ENCODE data around the gene RABGAP1L.

Gene RABGAP1L

DNA sequence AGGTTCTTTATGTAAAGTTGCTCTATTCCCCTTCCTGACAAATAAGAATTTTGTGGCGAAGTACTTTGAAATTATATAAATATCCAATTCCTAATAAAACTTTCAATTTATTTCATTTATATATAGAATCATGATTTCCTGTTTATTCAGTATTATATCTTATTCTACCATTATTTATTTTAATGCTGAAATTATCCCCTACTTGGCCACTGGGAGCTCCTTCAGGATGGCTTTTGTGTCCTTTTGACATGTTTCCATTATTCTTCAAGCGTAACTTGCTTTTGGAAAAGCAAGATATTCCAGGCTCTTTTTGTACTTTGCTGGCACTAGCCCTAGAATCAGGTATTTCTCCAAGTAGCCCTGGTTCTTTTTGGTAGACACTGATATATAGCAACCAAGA lies 773.3 kb downstream of the RABGAP1L start:
- no peaks in the 10 kb centered on the region for H3K36me3 Mint-ChIP-seq (ENCODE audit: low read depth)
- no peaks in the 10 kb centered on the region for H3K4me1 Mint-ChIP-seq (ENCODE audit: low read depth)
- H3K27ac Mint-ChIP-seq: no peak overlapping the region
- H3K27me3 Mint-ChIP-seq: no peaks in the 10 kb centered on the region
- no peak overlapping the region for H3K4me3 Mint-ChIP-seq
- no peaks in the 10 kb centered on the region for H3K9me3 Mint-ChIP-seq

DNA sequence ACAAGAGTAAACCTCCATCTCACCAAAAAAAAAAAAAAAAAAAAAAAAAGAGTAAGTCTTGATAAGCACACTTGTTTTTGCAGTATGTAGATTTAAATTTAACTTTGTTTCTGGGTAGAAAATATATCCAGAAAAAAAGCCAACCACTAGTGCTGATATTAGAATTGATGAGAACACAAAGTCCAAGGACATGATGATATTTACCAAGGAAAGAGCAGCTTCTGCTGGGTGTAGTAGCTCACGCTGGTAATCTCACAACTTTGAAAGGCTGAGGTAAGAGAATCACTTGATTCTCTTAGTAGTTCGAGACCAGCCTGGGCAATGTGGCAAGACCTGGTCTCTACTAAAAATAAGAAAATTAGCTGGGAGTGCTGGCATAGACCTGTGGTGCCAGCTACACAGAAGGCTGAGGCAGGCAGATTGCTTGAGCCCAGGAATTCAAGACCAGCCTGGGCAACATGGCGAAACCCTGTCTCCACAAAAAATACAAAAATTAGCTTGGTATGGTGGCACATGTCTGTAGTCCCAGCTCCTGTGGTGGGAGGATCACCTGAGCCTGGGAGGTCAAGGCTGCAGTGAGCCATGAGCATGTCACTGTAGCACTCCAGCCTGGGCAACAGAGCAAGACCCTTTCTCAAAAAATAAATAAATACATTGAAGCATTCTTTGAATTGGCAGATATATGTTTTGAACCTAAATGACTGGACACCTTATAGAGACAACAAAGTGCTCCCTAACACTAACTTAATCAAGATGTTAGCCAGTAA lies 776.8 kb downstream of the RABGAP1L start:
- no peaks in the 10 kb centered on the region for H3K36me3 Mint-ChIP-seq (ENCODE audit: low read depth)
- H3K4me1 Mint-ChIP-seq (ENCODE audit: low read depth): peaks cover 15% of the 10 kb centered on the region
- no peak overlapping the region for H3K27ac Mint-ChIP-seq
- no peak overlapping the region for H3K4me3 Mint-ChIP-seq
- no peaks in the 10 kb centered on the region for H3K27me3 Mint-ChIP-seq
- H3K9me3 Mint-ChIP-seq: no peaks in the 10 kb centered on the region

DNA sequence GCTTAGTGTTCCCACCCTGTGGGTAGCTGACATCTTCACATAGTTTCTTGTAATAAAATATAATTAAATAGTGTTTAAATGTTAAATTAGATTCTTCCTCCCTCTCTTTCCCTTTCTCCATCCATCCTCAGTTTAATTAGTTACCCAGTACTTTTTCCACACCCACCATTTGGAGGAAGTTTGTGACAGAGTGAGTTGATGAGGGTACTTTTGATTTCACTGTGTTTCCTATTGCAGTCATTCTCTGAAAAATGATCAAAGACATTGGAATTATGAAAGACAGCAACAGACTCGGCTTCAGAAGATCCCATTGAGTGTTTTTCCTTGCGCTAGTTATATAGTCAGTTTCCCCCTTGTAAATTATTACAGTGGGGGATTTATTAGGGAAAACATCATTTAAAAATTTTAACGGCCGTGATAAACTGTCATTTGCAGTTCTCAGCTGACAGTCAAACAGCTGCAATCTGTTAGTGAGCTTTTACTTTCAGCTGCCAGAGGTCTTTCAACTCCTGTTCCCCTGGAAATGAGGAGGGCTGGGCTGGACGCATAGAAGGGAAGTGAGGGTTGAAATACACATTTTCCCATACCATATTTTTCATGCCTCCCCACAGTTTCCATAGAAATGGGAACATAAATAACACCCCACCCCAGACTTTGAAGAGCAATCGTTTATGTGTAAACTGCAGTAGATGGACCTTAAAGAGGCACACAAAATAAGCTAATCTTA lies 779.1 kb downstream of the RABGAP1L start:
- Mint-ChIP-seq H3K4me1 (ENCODE audit: low read depth) (peaks cover 15% of the 10 kb centered on the region), H3K27me3 (no peaks in the 10 kb centered on the region), H3K36me3 (ENCODE audit: low read depth) (no peaks in the 10 kb centered on the region), H3K9me3 (no peaks in the 10 kb centered on the region), H3K4me3 (peak overlapping the region; percentile 11), H3K27ac (peak overlapping the region; percentile 77)

DNA sequence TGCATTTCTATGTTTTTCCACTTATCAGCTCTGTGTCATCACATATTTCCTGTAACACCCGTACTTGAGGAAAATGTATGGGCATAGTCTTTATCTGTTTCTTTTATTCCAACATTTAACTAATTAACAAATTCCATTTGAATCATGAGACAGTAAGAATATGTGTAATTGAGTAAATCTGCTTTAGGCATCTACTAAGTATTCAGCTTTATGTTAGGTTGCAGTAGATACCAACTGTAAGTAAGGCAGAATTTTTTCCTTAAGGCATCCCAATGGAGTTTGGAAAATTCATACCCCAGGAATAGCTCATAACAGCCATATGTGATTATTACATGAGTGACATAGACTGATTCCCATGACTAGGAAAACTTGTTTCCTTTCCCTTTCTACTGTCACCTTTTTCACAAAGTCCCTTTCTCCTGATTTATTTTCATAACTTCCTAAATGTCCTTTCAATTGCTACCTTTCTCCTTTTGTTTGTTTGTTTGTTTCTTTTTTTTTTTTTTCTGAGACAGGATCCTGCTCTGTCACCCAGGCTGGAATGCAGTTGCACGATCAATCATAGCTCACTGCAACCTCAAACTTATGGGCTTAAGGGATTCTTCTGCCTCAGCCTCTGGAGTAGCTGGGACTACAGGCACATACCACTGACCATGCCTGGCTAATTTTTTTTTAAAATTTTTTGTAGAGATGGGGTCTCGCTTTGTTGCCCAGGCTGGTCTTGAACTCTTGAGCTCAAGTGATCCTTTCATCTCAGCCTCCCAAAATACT lies 780.6 kb downstream of the RABGAP1L start:
- Mint-ChIP-seq H3K9me3 (no peaks in the 10 kb centered on the region), H3K4me3 (no peak overlapping the region), H3K4me1 (ENCODE audit: low read depth) (peaks cover 15% of the 10 kb centered on the region), H3K27me3 (no peaks in the 10 kb centered on the region), H3K36me3 (ENCODE audit: low read depth) (no peaks in the 10 kb centered on the region), H3K27ac (no peak overlapping the region)

DNA sequence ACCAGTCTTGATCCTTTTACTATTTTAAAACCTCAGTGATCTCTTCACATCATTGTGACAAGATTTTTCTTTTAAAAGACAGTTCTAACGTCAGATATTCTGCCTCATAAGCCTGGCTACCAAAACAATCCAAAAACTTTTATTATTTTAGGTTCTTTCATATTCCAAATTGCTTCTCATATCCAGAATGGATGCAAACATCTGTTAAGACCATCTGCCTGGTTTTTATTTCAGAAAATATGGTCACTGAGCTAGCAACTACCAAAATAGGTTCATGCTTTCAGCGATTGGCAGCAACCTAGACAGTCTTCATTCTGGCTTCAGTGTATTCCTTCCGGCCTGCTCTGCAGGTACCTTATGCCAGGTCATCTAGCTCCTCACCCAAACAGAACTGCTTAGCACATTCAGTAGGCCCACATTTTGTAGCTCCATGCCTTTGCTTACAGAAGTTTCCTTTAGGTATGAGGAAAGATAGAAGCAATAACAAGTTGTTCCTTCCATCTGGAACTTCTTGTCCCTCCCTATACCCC lies 781.4 kb downstream of the RABGAP1L start:
- H3K4me3 Mint-ChIP-seq: no peak overlapping the region
- H3K27me3 Mint-ChIP-seq: no peaks in the 10 kb centered on the region
- no peaks in the 10 kb centered on the region for H3K9me3 Mint-ChIP-seq
- no peak overlapping the region for H3K27ac Mint-ChIP-seq
- H3K36me3 Mint-ChIP-seq (ENCODE audit: low read depth): no peaks in the 10 kb centered on the region
- H3K4me1 Mint-ChIP-seq (ENCODE audit: low read depth): peaks cover 15% of the 10 kb centered on the region

DNA sequence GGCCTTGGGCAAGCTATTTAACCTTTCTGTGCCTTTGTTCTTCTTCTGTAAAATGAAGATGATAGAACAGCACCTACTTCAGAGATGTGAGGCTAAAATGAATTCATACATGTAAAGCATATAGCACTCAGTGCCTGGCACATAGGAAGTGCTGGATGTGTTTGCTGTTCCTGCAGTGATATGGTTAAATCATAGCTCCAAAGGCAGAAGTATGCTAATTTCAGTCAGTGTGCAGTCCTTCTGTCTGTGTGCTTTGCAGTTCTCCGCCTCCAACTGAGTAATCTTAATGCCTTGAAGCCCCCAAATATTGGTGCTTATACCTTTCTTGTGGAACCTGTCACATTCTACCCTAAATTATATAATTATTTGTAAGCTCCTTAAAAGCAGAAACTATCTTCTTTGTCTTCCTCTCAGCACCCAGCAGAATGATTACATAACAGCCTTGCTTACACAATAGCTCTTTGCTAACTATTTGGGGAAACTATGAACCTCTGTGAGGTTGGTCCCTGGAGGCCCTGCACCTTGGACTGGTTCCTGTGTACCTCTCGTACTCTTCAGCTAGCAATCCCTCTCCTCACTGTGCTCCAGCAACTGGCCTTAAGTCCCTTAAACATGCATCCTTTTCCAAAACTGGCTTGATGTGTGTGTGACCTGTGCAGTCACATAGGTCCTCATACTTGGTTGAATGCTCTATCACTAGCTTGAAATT lies 783.4 kb downstream of the RABGAP1L start:
- Mint-ChIP-seq H3K9me3 (no peaks in the 10 kb centered on the region), H3K27me3 (no peaks in the 10 kb centered on the region), H3K27ac (no peak overlapping the region), H3K36me3 (ENCODE audit: low read depth) (no peaks in the 10 kb centered on the region), H3K4me3 (no peak overlapping the region), H3K4me1 (ENCODE audit: low read depth) (peaks cover 15% of the 10 kb centered on the region)

DNA sequence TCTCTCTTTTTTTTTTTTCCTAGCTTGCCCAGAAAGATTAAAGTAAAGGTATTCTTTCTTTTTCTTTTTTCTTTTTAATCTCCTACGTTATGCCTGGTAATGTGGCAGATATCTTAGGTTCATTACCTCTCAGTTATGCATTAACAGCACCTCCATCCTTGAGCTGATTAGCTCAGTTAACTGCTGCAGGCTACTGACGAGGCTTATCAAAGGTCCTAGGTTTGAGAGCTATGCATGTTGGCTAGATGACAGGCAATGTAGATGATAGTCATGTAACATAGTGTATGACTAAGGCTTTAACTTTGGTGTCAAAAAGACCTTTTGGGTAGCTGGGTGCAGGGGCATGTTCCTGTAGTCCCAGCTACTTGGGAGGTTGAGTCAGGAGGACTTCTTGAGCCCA lies 786.7 kb downstream of the RABGAP1L start:
- no peak overlapping the region for H3K27ac Mint-ChIP-seq

DNA sequence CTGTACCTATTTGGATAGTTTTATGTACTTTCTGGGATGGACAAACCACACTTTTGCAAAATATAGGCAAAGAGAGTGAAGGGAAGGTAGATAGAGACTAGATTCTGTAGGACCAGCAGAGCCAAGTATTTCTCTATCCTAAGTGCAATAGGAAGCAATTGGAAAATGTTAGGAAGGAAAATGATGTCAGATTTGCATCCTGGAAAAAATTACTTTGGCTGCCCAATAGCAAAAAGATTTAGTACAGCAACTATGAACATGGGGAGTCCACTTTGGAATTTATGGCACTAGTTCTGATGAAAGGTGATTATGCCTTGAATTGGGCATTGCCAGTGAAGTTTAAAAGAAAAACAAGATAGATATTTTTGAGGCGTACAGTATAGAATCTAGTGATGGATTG lies 789.7 kb downstream of the RABGAP1L start:
- Mint-ChIP-seq H3K27ac (no peak overlapping the region), H3K4me1 (ENCODE audit: low read depth) (peaks cover 8% of the 10 kb centered on the region), H3K27me3 (no peaks in the 10 kb centered on the region)

More for the DNA sequence above, 786.7 kb downstream of the RABGAP1L start:
- Mint-ChIP-seq H3K9me3 (no peaks in the 10 kb centered on the region), H3K4me1 (ENCODE audit: low read depth) (no peaks in the 10 kb centered on the region), H3K4me3 (no peak overlapping the region), H3K27me3 (no peaks in the 10 kb centered on the region), H3K36me3 (ENCODE audit: low read depth) (no peaks in the 10 kb centered on the region)

DNA sequence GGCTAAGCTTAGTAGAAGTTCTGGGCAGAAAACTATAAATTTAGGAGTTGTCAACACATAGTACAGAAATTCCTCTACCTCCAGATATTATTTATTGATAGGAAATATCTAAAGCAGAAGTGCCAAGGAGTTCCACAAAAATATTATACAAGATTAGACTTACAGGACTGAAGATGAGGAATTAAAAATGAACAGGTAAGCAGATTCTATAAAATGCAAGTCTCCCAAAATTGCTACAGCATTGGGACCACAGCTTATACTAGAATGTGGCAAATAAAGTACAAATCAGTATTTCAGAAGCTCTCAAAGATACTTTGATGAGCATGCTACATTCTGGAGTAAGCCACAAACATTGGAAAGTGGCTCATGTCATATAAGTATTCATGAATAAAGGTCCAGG lies 790.3 kb downstream of the RABGAP1L start:
- no peaks in the 10 kb centered on the region for H3K9me3 Mint-ChIP-seq
- no peak overlapping the region for H3K27ac Mint-ChIP-seq
- peaks cover 14% of the 10 kb centered on the region for H3K4me1 Mint-ChIP-seq (ENCODE audit: low read depth)
- H3K27me3 Mint-ChIP-seq: no peaks in the 10 kb centered on the region
- no peak overlapping the region for H3K4me3 Mint-ChIP-seq
- H3K36me3 Mint-ChIP-seq (ENCODE audit: low read depth): no peaks in the 10 kb centered on the region

More for the DNA sequence above, 789.7 kb downstream of the RABGAP1L start:
- no peaks in the 10 kb centered on the region for H3K9me3 Mint-ChIP-seq
- H3K36me3 Mint-ChIP-seq (ENCODE audit: low read depth): no peaks in the 10 kb centered on the region
- H3K4me3 Mint-ChIP-seq: no peak overlapping the region

DNA sequence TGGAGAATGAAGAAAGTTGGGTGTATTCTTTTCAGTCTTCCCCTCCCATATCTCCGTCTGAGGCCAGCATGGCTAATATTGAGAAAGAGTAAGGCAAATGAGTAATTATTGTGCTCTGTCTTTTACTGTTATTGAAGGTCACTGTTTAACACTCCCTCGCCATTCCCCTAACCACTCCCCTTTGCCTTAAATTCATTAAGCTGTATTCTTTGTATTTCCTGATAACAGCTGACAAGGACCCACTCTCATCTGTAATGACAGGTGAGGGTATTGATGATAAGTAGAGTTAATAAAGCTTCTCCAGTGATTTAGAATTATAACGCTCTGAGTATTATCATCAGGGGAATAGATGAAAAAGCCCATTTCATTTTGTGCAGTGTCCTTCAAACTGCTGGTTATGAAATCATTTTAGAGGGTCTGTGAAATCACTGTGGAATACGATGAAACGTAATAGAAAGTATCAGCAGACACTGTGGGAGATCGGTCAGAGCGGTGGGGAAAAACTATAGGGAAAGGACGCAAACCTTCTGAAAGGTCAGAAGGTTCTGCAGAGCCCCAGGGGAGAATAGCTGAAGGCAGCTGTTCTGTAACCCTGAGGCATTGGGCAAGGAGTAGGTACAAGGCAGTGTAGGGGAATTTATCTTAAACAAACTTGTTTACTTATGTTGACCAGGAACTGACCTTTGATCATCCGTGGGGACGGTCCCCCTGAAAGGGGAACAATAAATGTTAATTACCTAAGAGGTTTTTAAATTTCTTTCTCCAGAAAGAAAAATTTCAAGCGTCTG lies 794.2 kb downstream of the RABGAP1L start:
- Mint-ChIP-seq H3K4me1 (ENCODE audit: low read depth) (peaks cover 35% of the 10 kb centered on the region), H3K27me3 (no peaks in the 10 kb centered on the region), H3K4me3 (no peak overlapping the region), H3K27ac (no peak overlapping the region), H3K36me3 (ENCODE audit: low read depth) (peaks cover 4% of the 10 kb centered on the region), H3K9me3 (no peaks in the 10 kb centered on the region)

DNA sequence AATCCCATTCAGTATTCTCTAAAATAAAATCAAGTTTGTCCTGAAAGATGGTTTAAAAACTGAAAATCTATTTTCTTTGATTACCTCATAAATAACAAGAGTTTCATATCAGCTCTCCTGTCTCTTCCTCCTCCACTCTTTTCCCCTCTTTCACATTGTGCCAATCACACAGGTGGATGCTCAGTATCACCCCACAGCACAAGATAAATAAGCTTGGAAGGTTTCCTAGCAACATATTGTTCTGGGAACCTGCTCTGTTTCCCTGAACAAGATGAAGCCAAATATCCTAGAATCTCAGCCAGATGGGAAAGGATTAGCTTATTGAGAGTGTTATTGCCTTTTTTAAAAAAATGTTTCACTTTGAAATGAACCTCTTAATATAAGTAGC lies 794.7 kb downstream of the RABGAP1L start:
- Mint-ChIP-seq H3K36me3 (ENCODE audit: low read depth) (peaks cover 4% of the 10 kb centered on the region), H3K4me1 (ENCODE audit: low read depth) (peaks cover 35% of the 10 kb centered on the region), H3K4me3 (no peak overlapping the region), H3K9me3 (no peaks in the 10 kb centered on the region), H3K27me3 (no peaks in the 10 kb centered on the region), H3K27ac (no peak overlapping the region)

DNA sequence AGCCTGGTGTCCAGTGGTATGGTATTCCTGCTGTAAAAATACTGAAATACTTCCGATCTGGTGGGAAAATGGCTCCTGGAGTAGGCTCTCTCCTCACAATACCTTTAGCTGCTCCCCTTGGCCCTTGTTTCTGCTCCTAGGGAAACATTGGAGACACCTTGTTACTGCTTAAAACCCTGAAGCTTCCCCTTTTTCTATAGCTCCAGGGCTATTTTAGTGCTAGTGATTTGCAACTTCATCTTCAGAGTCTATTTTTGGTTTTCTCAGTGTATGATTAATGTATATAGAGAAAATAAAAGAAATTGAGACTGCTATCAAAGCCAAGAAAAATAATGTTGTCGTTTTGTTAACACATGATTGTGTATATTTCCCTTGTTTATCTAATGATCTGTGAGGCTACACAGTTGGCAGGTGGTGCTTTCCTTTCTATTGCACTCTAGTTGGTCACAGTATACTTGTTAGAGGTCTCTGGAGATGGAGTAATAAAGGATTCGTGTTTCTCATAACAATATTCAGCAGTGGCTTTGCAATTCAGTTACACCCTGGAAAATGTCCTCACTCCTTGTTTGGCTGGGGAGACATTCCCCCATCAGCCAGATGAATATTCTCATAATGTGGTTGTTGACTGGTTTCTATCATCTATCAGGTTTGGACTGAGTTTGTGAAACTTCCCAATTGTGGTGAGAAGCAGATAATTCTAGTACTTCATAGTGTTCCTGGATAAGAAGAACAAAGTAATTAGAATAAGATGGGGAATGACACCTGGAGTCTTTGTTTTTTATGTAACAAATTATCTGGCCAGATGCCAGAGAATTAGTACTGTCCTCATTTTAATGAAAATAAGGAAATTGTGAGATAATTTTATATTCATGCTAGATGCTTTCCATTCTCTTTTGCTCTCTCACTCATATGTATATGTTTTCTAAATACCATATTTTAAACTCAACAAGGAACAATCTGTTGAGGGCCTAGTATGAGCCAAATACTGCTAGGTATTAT lies 795.6 kb downstream of the RABGAP1L start:
- H3K27ac Mint-ChIP-seq: no peak overlapping the region
- H3K27me3 Mint-ChIP-seq: no peaks in the 10 kb centered on the region
- peaks cover 4% of the 10 kb centered on the region for H3K36me3 Mint-ChIP-seq (ENCODE audit: low read depth)
- H3K4me1 Mint-ChIP-seq (ENCODE audit: low read depth): peaks cover 35% of the 10 kb centered on the region
- H3K9me3 Mint-ChIP-seq: no peaks in the 10 kb centered on the region
- H3K4me3 Mint-ChIP-seq: no peak overlapping the region

DNA sequence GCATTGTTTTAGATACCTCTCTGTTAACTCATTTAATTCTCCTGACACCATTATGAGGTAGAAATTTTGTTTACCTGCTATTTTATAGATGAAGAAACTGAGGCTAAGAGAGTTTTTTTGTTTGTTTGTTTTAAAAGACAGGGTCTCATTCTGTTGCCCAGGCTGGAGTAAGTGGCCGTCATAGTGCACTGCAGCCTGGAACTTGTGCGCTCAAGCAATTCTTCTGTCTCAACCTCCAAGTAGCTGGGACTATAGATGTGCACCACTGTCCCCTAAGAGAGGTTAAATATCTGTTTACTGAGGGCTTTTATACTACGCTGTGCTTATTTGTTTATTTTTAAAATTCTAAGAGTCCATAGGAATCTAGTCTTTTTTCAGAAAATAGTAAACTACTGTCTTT lies 796.8 kb downstream of the RABGAP1L start:
- no peaks in the 10 kb centered on the region for H3K27me3 Mint-ChIP-seq
- no peak overlapping the region for H3K4me3 Mint-ChIP-seq

More for the DNA sequence above, 796.8 kb downstream of the RABGAP1L start:
- Mint-ChIP-seq H3K27ac (no peak overlapping the region), H3K9me3 (no peaks in the 10 kb centered on the region), H3K4me1 (ENCODE audit: low read depth) (peaks cover 35% of the 10 kb centered on the region), H3K36me3 (ENCODE audit: low read depth) (peaks cover 4% of the 10 kb centered on the region)
